ENCODE data around the gene LRP1B.

DNA sequence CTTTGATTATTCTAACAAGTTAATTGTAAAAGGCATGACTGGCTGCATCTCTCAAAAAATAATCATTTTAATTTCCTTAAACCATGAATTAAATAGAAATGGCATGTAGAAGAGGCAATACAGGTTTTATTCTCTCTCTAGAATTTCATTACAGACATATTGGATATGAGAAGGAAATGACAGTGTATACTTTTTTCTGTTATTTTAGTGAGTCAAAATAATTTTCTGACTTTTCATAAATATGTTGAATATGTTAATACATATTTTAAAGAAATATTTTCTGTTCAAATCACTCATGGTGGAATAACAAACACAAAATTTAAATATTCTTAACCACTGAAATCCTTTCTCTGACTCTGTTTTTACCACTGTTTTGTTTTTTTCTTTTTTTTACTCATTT lies 510.4 kb downstream of the LRP1B start:
- TF ChIP-seq, protein P1, sequence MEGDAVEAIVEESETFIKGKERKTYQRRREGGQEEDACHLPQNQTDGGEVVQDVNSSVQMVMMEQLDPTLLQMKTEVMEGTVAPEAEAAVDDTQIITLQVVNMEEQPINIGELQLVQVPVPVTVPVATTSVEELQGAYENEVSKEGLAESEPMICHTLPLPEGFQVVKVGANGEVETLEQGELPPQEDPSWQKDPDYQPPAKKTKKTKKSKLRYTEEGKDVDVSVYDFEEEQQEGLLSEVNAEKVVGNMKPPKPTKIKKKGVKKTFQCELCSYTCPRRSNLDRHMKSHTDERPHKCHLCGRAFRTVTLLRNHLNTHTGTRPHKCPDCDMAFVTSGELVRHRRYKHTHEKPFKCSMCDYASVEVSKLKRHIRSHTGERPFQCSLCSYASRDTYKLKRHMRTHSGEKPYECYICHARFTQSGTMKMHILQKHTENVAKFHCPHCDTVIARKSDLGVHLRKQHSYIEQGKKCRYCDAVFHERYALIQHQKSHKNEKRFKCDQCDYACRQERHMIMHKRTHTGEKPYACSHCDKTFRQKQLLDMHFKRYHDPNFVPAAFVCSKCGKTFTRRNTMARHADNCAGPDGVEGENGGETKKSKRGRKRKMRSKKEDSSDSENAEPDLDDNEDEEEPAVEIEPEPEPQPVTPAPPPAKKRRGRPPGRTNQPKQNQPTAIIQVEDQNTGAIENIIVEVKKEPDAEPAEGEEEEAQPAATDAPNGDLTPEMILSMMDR (IDR thresholded peaks at IDR 0.05): no peak
- TF ChIP-seq EZH2 (IDR thresholded peaks at IDR 0.05; ENCODE audit: borderline replicate concordance, insufficient read depth, low read depth, low read length, poor library complexity, severe bottlenecking): no peak
